ENCODE data around the gene FCGR2B.
"Not testable (repeated sequence)": the region's sequence is repeated elsewhere in the genome, so short reads cannot be mapped to it uniquely, and the experiment has no call there.

The FCGR2B gene

GRCh38 chr1:161647507-161648360, 15.2 kb upstream of the FCGR2B start:
- in situ Hi-C loops (cut with MboI; ENCODE audit: low sequenced_read_pairs), result not testable (repeated sequence)

- in situ Hi-C loops (cut with MboI; ENCODE audit: low sequenced_read_pairs), result not testable (repeated sequence)
Observed at GRCh38 chr1:161653541-161653940, 9.4 kb upstream of the FCGR2B start.

- in situ Hi-C loops (cut with MboI; ENCODE audit: low sequenced_read_pairs), result not testable (repeated sequence)
Observed at GRCh38 chr1:161653971-161654370, 9.0 kb upstream of the FCGR2B start.

- in situ Hi-C loops (cut with MboI; ENCODE audit: low sequenced_read_pairs), result not testable (repeated sequence)
Observed at GRCh38 chr1:161658524-161658923, 4.4 kb upstream of the FCGR2B start.

GRCh38 chr1:161661660-161662311, 1.2 kb upstream of the FCGR2B start:
- in situ Hi-C loops (cut with MboI; ENCODE audit: low sequenced_read_pairs), result not testable (repeated sequence)

- in situ Hi-C loops (cut with MboI; ENCODE audit: low sequenced_read_pairs), result not testable (repeated sequence)
Observed at GRCh38 chr1:161663569-161663968, 626 bp downstream of the FCGR2B start.

- in situ Hi-C loops (cut with MboI; ENCODE audit: low sequenced_read_pairs), result not testable (repeated sequence)
Observed at GRCh38 chr1:161664689-161665088, 1.7 kb downstream of the FCGR2B start.

- in situ Hi-C loops (cut with MboI; ENCODE audit: low sequenced_read_pairs), result not testable (repeated sequence)
Observed at GRCh38 chr1:161671045-161672020, 8.4 kb downstream of the FCGR2B start.

GRCh38 chr1:161673437-161673836, 10.5 kb downstream of the FCGR2B start:
- in situ Hi-C loops (cut with MboI; ENCODE audit: low sequenced_read_pairs), result not testable (repeated sequence)

GRCh38 chr1:161674447-161674846, 11.5 kb downstream of the FCGR2B start:
- in situ Hi-C loops (cut with MboI; ENCODE audit: low sequenced_read_pairs), result not testable (repeated sequence)

GRCh38 chr1:161674908-161675307, 12.0 kb downstream of the FCGR2B start:
- in situ Hi-C loops (cut with MboI; ENCODE audit: low sequenced_read_pairs), result not testable (repeated sequence)

GRCh38 chr1:161676441-161676840, 13.5 kb downstream of the FCGR2B start:
- in situ Hi-C loops (cut with MboI; ENCODE audit: low sequenced_read_pairs), result no loop called here

- in situ Hi-C loops (cut with MboI; ENCODE audit: low sequenced_read_pairs), result no loop called here
Observed at GRCh38 chr1:161676958-161677689, 14.2 kb downstream of the FCGR2B start.

GRCh38 chr1:161678500-161678899, 15.6 kb downstream of the FCGR2B start:
- in situ Hi-C loops (cut with MboI; ENCODE audit: low sequenced_read_pairs), result no loop called here

GRCh38 chr1:161681879-161682278, 18.9 kb downstream of the FCGR2B start:
- in situ Hi-C loops (cut with MboI; ENCODE audit: low sequenced_read_pairs), result no loop called here

- in situ Hi-C loops (cut with MboI; ENCODE audit: low sequenced_read_pairs), result no loop called here
Observed at GRCh38 chr1:161688946-161689345, 26.0 kb downstream of the FCGR2B start.

GRCh38 chr1:161691846-161692245, 28.9 kb downstream of the FCGR2B start:
- in situ Hi-C loops (cut with MboI; ENCODE audit: low sequenced_read_pairs), result no loop called here

GRCh38 chr1:161693020-161693712, 30.2 kb downstream of the FCGR2B start:
- in situ Hi-C loops (cut with MboI; ENCODE audit: low sequenced_read_pairs), result not testable (repeated sequence)

GRCh38 chr1:161698302-161698701, 35.4 kb downstream of the FCGR2B start:
- in situ Hi-C loops (cut with MboI; ENCODE audit: low sequenced_read_pairs), result not testable (repeated sequence)

- in situ Hi-C loops (cut with MboI; ENCODE audit: low sequenced_read_pairs), result no loop called here
Observed at GRCh38 chr1:161702250-161702649, 39.3 kb downstream of the FCGR2B start.
